HepG2 (cell line): ENCODE results near the gene AGMO. TPM values are rescaled to one million over a fixed set of nuclear protein-coding genes. Genes with fewer than 3 reads are reported as not detected.

ENCODE experiments used
- ATAC-seq: fragments of 200-7000 bp; cut with Tn5 transposase; 3 replicates; pipeline ENCODE4 v1.9.1; 2020; ENCODE audit warnings: mild to moderate bottlenecking, moderate library complexity
- BruUV-seq: library from RNA; stranded (reverse); fragments of 400-500 nt; replicated peaks from 2 replicates; lab custom pipeline; 2021; lab: Mats Ljungman, UMichigan
- CTCF ChIA-PET: fragments of 300-600 bp; formaldehyde crosslinking; extraction: SDS; loops from one replicate; lab custom pipeline; 2021; ENCODE audit warnings: low total read pairs, inconsistent platforms, low intra/inter-chr PET ratio; lab: Yijun Ruan, JAX
- POLR2A ChIA-PET: fragments of 350-600 bp; sonication (Branson Sonifier 250); formaldehyde crosslinking; loops from one replicate; lab custom pipeline; 2020; ENCODE audit warnings: antibody characterized with exemption, inconsistent platforms; lab: Yijun Ruan, JAX
- DNase-seq: peaks from one replicate; pipeline ENCODE4 v3.0.0-alpha.2; 2015; ENCODE audit warnings: low spot score
- FAIRE-seq: peaks from 3 replicates; lab custom pipeline; 2011; peaks lifted over from hg19 to GRCh38; lab: Jason Lieb, UNC
- H2AFZ ChIP-seq: one replicate; pipeline ENCODE4 v1.6.1; 2011; ENCODE audit warnings: low read length, inconsistent platforms
- H3K27ac ChIP-seq: fragments of 300-600 bp; 3 replicates; pipeline ENCODE4 v1.8.0; 2011; ENCODE audit warnings: mixed run types, mild to moderate bottlenecking, mixed read lengths, low read length, inconsistent platforms; ENCODE audit not compliant: insufficient read depth; ENCODE audit errors: extremely low read length
- H3K27me3 ChIP-seq, 2 experiments: fragments of 200-600 bp in 1 of 2; 2 replicates in 1 of 2; 3 replicates in 1 of 2; pipeline versions ENCODE4 v1.6.0 to v1.8.0; 2011; ENCODE audit warnings: low read length in 2 of 2, mild to moderate bottlenecking in 2 of 2, moderate library complexity in 2 of 2, inconsistent platforms in 1 of 2; ENCODE audit not compliant: insufficient read depth in 2 of 2, control insufficient read depth in 1 of 2
- H3K36me3 ChIP-seq, 2 experiments: fragments of 200-600 bp in 1 of 2; replicated peaks in 1 of 2; 2 replicates in 1 of 2; 3 replicates in 1 of 2; pipeline versions ENCODE4 v1.5.1 to v1.8.0; 2011; ENCODE audit warnings: low read length in 2 of 2, inconsistent platforms in 1 of 2; ENCODE audit not compliant: insufficient read depth in 2 of 2, control insufficient read depth in 1 of 2
- H3K4me1 ChIP-seq: 2 replicates; pipeline ENCODE4 v1.5.1; 2012; ENCODE audit warnings: low read length, inconsistent platforms; ENCODE audit not compliant: insufficient read depth
- H3K4me2 ChIP-seq: 2 replicates; pipeline ENCODE4 v1.6.0; 2011; ENCODE audit warnings: low read depth, low read length, inconsistent platforms
- H3K4me3 ChIP-seq, 3 experiments: fragments of 200-600 bp in 1 of 3; sonication (generic), shearing (Covaris generic) in 1 of 3; replicated peaks in 1 of 3; 2 replicates each; pipeline ENCODE4 v1.5.1; 2011 to 2016; ENCODE audit warnings: low read length in 3 of 3, inconsistent platforms in 2 of 3, low read depth in 2 of 3, mild to moderate bottlenecking in 2 of 3, control low read depth in 1 of 3, mixed read lengths in 1 of 3; ENCODE audit not compliant: insufficient read depth in 1 of 3
- H3K79me2 ChIP-seq: one replicate; pipeline ENCODE4 v1.6.1; 2011; ENCODE audit warnings: low read length, inconsistent platforms; ENCODE audit not compliant: insufficient read depth
- H3K9ac ChIP-seq: 2 replicates; pipeline ENCODE4 v1.6.0; 2011; ENCODE audit warnings: mild to moderate bottlenecking, low read depth, low read length, inconsistent platforms; ENCODE audit not compliant: insufficient read depth
- H3K9me3 ChIP-seq: 2 replicates; pipeline ENCODE4 v1.5.1; 2012; ENCODE audit warnings: mild to moderate bottlenecking, low read length
- H4K20me1 ChIP-seq: 2 replicates; pipeline ENCODE4 v1.6.0; 2011; ENCODE audit warnings: inconsistent platforms, mild to moderate bottlenecking, low read length, moderate library complexity; ENCODE audit not compliant: insufficient read depth
- ARHGAP35 ChIP-seq: sonication (generic); formaldehyde crosslinking; IDR thresholded peaks from 2 replicates; pipeline ENCODE4 v1.9.0; 2022; ENCODE audit warnings: mild to moderate bottlenecking, inconsistent platforms, moderate library complexity, missing genetic modification reagents, borderline replicate concordance
- ATF7 ChIP-seq, 2 experiments: fragments of 450-650 bp in 1 of 2; sonication (generic) in 1 of 2; formaldehyde crosslinking in 1 of 2; IDR thresholded peaks; 2 replicates each; pipeline versions ENCODE4 v1.4.0 to v1.6.1; 2016 to 2020; ENCODE audit warnings: antibody characterized with exemption in 1 of 2, mild to moderate bottlenecking in 1 of 2, missing genetic modification reagents in 1 of 2
- CBX1 ChIP-seq: IDR thresholded peaks from one replicate; pipeline ENCODE4 v1.6.1; 2016; ENCODE audit warnings: antibody characterized with exemption, low read depth
- CBX2 ChIP-seq, 2 experiments: fragments of 200-600 bp in 1 of 2; sonication (generic); formaldehyde crosslinking in 1 of 2; IDR thresholded peaks; 2 replicates each; pipeline versions ENCODE4 v1.7.0 to v1.8.1; 2018 to 2022; ENCODE audit warnings: low read depth in 2 of 2, low read length in 1 of 2, mild to moderate bottlenecking in 1 of 2, missing genetic modification reagents in 1 of 2
- ELF1 ChIP-seq: sonication (generic); formaldehyde crosslinking; IDR thresholded peaks from 2 replicates; pipeline ENCODE4 v1.4.0; 2020; ENCODE audit warnings: missing genetic modification reagents
- FOSL2 ChIP-seq: sonication (generic); formaldehyde crosslinking; IDR thresholded peaks from 2 replicates; pipeline ENCODE4 v1.4.0; 2020; ENCODE audit warnings: missing genetic modification reagents
- JUND ChIP-seq: sonication (generic); formaldehyde crosslinking; IDR thresholded peaks from 2 replicates; pipeline ENCODE4 v1.8.0; 2022; ENCODE audit warnings: mild to moderate bottlenecking, missing genetic modification reagents
- MED1 ChIP-seq: sonication (generic); formaldehyde crosslinking; IDR thresholded peaks from 2 replicates; pipeline ENCODE4 v1.4.0; 2020; ENCODE audit warnings: missing genetic modification reagents
- MTA3 ChIP-seq: sonication (generic); formaldehyde crosslinking; IDR thresholded peaks from 2 replicates; pipeline ENCODE4 v1.4.0; 2020; ENCODE audit warnings: missing genetic modification reagents
- NONO ChIP-seq, 2 experiments: fragments of 450-650 bp in 1 of 2; sonication (generic) in 1 of 2; formaldehyde crosslinking in 1 of 2; IDR thresholded peaks in 1 of 2; conservative IDR thresholded peaks in 1 of 2; 2 replicates each; pipeline versions ENCODE4 v1.6.1 to v1.8.0; 2017 to 2022; ENCODE audit warnings: mild to moderate bottlenecking in 1 of 2, missing genetic modification reagents in 1 of 2, moderate library complexity in 1 of 2
- NR3C1 ChIP-seq: sonication (generic); formaldehyde crosslinking; IDR thresholded peaks from 2 replicates; pipeline ENCODE4 v1.4.0; 2020; ENCODE audit warnings: missing genetic modification reagents
- RAD21 ChIP-seq: fragments of 450-650 bp; formaldehyde crosslinking; IDR thresholded peaks from 2 replicates; pipeline ENCODE4 v1.5.0; 2020; ENCODE audit warnings: mild to moderate bottlenecking
- SSRP1 ChIP-seq: IDR thresholded peaks from 2 replicates; pipeline ENCODE4 v1.6.1; 2016; ENCODE audit warnings: control low read depth
- TEAD2 ChIP-seq: sonication (generic); formaldehyde crosslinking; IDR thresholded peaks from 2 replicates; pipeline ENCODE4 v1.9.0; 2021; ENCODE audit warnings: missing genetic modification reagents
- TSC22D2 ChIP-seq: sonication (generic); formaldehyde crosslinking; IDR thresholded peaks from 2 replicates; pipeline ENCODE4 v1.5.1; 2020; ENCODE audit warnings: missing genetic modification reagents, mild to moderate bottlenecking, borderline replicate concordance
- USF2 ChIP-seq, 2 experiments: sonication (generic) in 1 of 2; formaldehyde crosslinking in 1 of 2; IDR thresholded peaks; 2 replicates each; pipeline versions ENCODE4 v1.5.1 to v1.6.1; 2011 to 2020; ENCODE audit warnings: borderline replicate concordance in 1 of 2, low read depth in 1 of 2, low read length in 1 of 2, mild to moderate bottlenecking in 1 of 2, missing genetic modification reagents in 1 of 2, moderate library complexity in 1 of 2
- ZNF256 ChIP-seq: sonication (generic); formaldehyde crosslinking; conservative IDR thresholded peaks from 2 replicates; pipeline ENCODE4 v1.4.0; 2020; ENCODE audit warnings: missing genetic modification reagents
- ZNF263 ChIP-seq: sonication (generic); formaldehyde crosslinking; IDR thresholded peaks from 2 replicates; pipeline ENCODE4 v1.4.0; 2020; ENCODE audit warnings: missing genetic modification reagents
- WGBS: methylation state at CpG from one replicate; pipeline ENCODE4 v1.1.6; 2017; ENCODE audit warnings: low lambda C conversion rate; 5-methylcytosine and 5-hydroxymethylcytosine counted together
- in situ Hi-C: cut with HindIII; loops from 2 replicates; pipeline ENCODE4 v1.10.0; 2017; ENCODE audit warnings: low pct_unique_long_range_greater_than_20kb; ENCODE audit not compliant: extremely low pct_ligation_motif_present
- intact Hi-C: fragments of 100-400 bp; cut with micrococcal nuclease; formaldehyde crosslinking; loops from one replicate; pipeline ENCODE4 v1.10.0; 2022; ENCODE audit not compliant: unreplicated experiment
- polyA plus RNA-seq, 8 experiments: library from polyadenylated mRNA; depleted of rRNA in 3 of 8; stranded (reverse) in 7 of 8; unstranded in 1 of 8; fragments of >200 nt; fragmentation: Illumina TruSeq in 4 of 8; extraction: Trizol in 4 of 8; gene quantifications; 2 replicates each; pipeline versions ENCODE4 v1.2.1 to v1.2.3, GENCODE V29; 2011 to 2016; ENCODE audit warnings: low read depth in 4 of 8, missing spikeins in 1 of 8, mixed read lengths in 1 of 8; ENCODE audit not compliant: insufficient read depth in 1 of 8
- total RNA-seq, 5 experiments: library from RNA; depleted of rRNA; stranded (reverse); fragments of >200 nt; fragmentation: Illumina TruSeq; extraction: Trizol; gene quantifications; 2 replicates each; pipeline ENCODE4 v1.2.3, GENCODE V29; 2016; ENCODE audit warnings: low read depth in 1 of 5

Gene AGMO
- total and polyA plus RNA-seq, 2 of the 13 experiments (the other 11 are each of a cell fraction or from before 2014, with no cell fraction given): 0.22 to 0.50 TPM

GRCh38 chr7:15159261-15159660 is 402.6 kb downstream of the AGMO start:
- Histone ChIP-seq H3K4me2 (no peak overlapping the region), H3K9ac (no peak overlapping the region), H3K27me3 (no peaks in the 10 kb centered on the region), H3K4me1 (no peaks in the 10 kb centered on the region), H4K20me1 (no peaks in the 10 kb centered on the region), H3K9me3 (peaks cover 72% of the 10 kb centered on the region), H3K36me3 (no peaks in the 10 kb centered on the region), H3K27ac (no peak overlapping the region), H2AFZ (no peak overlapping the region), H3K4me3 (no peak overlapping the region), H3K79me2 (no peaks in the 10 kb centered on the region)
- in situ Hi-C loops (no loop called here), intact Hi-C loops (no loop called here)
- ChIA-PET POLR2A (no interaction called here), CTCF (no interaction called here)
- no peak for TF ChIP-seq ARHGAP35
- no peak for TF ChIP-seq RAD21 (CRISPR knock-in tag)
- no peak for TF ChIP-seq ZNF256 (CRISPR knock-in tag)
- TF ChIP-seq ATF7 (IDR thresholded peaks at IDR 0.05): no peak
- no peak for TF ChIP-seq ATF7 (CRISPR knock-in tag; IDR thresholded peaks at IDR 0.05)
- TF ChIP-seq TSC22D2 (CRISPR knock-in tag): no peak
- no peak for TF ChIP-seq ZNF263 (CRISPR knock-in tag)
- no peak for TF ChIP-seq NONO (IDR thresholded peaks at IDR 0.05)
- TF ChIP-seq NONO (CRISPR knock-in tag; conservative IDR thresholded peaks at IDR 0.05): no peak
- TF ChIP-seq SSRP1 (CRISPR knock-in tag): no peak
- TF ChIP-seq FOSL2 (CRISPR knock-in tag): no peak
- DNase-seq (no peak), ATAC-seq (no peak), FAIRE-seq (no peak)
- WGBS: 3% methylated on average over 1 of the region's 1 CpG
- no TSS peak for BruUV-seq

GRCh38 chr7:15158141-15158810 is 403.5 kb downstream of the AGMO start:
- Histone ChIP-seq H3K36me3 (no peaks in the 10 kb centered on the region), H3K27me3 (no peaks in the 10 kb centered on the region), H3K9me3 (peaks cover 70% of the 10 kb centered on the region), H2AFZ (no peak overlapping the region), H3K4me3 (no peak overlapping the region), H3K9ac (no peak overlapping the region), H4K20me1 (no peaks in the 10 kb centered on the region), H3K4me1 (no peaks in the 10 kb centered on the region), H3K4me2 (no peak overlapping the region), H3K79me2 (no peaks in the 10 kb centered on the region), H3K27ac (no peak overlapping the region)
- FAIRE-seq: no peak
- ATAC-seq: no peak
- no peak for DNase-seq
- intact Hi-C loops: no loop called here
- ChIA-PET CTCF (no interaction called here), POLR2A (no interaction called here)
- BruUV-seq: no TSS peak
- WGBS: 4% methylated on average over 3 of the region's 3 CpGs
- in situ Hi-C loops: no loop called here
- TF ChIP-seq CBX2 (IDR thresholded peaks at IDR 0.05; ENCODE audit: low read depth, low read length) (no peak), CBX2 (CRISPR knock-in tag; IDR thresholded peaks at IDR 0.05; ENCODE audit: low read depth) (no peak), TEAD2 (CRISPR knock-in tag) (no peak), CBX1 (no peak), ELF1 (CRISPR knock-in tag) (no peak), JUND (CRISPR knock-in tag) (no peak), MTA3 (no peak), NR3C1 (CRISPR knock-in tag) (no peak), MED1 (CRISPR knock-in tag) (no peak), USF2 (IDR thresholded peaks at IDR 0.05; ENCODE audit: low read depth, low read length) (no peak), USF2 (CRISPR knock-in tag; IDR thresholded peaks at IDR 0.05; ENCODE audit: borderline replicate concordance) (no peak)
